HG03342 (cell line): Measurements from ENCODE around the gene RAB1A.
"Not testable (repeated sequence)": the region's sequence is repeated elsewhere in the genome, so short reads cannot be mapped to it uniquely, and the experiment has no call there.

Experiments used
- ATAC-seq: cut with Tn5 transposase; IDR thresholded peaks from one replicate; pipeline ENCODE4 v1.9.1; 2021; ENCODE audit warnings: mild to moderate bottlenecking, moderate library complexity; ENCODE audit not compliant: unreplicated experiment

The RAB1A gene

DNA sequence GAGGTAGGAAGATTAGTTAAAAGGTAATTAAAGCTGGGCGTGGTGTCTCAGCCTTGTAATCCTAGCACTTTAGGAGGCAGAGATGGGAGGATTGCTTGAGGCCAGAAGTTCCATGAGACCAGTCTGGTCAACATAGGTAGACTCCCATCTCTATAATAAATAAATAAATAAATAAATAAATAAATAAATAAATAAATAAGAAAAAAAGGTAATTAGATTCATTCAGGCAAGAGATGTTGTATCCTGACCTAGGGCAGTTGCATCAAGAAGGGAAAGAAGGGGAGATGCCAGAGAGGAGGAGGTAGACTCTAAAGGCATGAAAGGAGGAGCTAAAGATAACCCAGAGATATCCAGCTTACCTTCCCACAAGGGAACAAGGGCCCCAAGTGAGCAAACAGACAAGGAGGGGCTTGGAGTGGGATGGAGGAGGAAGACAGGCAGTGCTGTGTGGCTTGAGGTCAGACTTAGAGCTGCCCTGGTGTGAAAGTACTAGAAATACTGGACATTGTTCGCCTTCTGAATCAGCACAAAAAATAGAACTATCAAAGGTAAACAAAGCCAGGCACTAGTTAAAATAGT is 7.4 kb upstream of the RAB1A start:
- no peak for ATAC-seq

DNA sequence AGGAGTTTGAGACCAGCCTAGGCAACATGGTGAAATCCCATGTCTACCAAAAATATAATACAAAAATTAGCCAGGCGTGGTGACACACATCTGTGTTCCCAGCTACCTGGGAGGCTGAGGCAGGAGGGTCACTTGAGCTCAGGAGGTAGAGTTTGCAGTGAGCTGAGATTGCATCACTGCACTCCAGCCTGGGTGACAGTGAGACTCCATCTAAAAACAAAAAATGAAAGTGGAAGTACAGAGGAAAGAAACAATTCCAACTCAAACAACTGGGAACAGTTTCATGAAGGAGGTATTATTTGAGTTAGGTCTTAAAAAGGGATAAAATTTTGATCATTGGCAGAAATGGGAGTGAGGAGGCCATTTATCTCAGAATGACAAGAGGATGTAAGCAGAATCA is 6.3 kb upstream of the RAB1A start:
- no peak for ATAC-seq

DNA sequence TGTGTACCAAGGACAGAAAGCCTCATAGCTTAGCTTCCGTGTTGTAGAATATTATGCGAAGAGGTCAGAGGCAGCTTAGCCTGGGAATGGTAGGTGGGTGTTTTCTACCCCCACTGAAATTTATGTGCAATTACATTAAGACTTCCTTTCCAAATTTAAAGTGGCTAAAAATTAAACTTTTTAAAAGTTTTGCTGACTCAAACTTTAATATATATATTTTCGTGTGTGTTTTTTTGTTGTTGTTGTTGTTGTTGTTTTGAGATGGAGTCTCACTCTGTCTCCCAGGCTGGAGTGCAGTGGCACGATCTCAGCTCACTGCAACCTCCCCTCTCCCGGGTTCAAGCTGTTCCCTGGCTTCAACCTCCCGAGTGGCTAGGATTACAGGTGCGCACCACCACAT is 4.3 kb upstream of the RAB1A start:
- ATAC-seq: no peak

DNA sequence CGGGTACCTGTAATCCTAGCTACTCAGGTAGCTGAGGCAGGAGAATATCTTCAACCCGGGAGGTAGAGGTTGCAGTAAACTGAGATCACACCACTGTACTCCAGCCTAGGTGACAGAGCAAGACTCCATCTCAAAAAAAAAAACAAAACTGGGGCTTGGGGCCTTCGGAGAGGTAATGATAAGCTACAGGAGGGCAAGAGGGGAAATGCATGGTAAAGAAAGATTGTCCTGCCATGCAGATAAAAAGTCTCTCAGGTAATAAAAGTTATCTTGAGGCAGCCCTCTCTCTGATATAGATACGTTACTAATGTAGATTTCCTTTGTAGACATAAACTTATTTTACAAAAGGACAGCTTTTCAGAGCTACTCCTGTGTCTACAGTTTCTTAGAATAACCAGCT is 3.7 kb upstream of the RAB1A start:
- no peak for ATAC-seq

DNA sequence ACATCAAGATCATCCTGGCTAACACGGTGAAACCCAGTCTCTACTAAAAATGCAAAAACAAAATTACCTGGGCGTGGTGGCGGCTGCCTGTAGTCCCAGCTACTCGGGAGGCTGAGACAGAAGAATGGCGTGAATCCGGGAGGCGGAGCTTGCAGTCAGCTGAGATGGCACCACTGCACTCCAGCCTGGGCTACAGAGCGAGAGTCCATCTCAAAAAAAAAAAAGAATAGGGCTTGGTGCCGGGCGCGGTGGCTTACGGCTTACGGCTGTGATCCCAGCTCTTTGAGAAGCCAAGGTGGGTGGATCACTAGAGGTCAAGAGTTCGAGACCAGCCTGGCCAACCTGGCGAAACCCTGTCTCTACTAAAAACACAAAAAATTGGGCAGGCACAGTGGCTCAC is 3.0 kb upstream of the RAB1A start:
- ATAC-seq: not testable (repeated sequence)

DNA sequence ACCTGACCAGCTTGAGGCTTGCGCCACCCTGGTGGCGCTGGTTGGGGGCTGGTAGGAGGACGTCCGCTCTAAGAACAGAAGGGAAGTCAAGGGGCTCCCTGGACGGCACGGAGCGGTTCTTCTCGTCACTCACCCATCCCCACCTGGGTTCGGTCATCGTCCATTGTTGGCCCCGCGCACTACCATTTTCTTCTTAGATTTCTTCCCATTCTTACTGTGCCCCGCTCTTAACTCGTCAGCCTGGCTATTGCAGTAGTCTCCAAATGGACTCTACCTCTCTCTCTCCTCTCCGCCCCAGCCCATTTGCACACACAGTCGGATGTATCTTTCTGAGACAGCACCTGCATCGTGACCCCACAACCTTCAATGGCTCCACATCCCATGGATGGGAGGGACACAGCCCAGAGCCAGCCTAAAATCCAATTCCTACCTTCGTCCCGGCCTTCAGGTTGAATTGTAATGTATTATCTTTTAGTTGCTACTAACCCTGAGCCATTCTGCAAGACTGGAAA is 814 bp upstream of the RAB1A start:
- peak; percentile 30 for ATAC-seq

DNA sequence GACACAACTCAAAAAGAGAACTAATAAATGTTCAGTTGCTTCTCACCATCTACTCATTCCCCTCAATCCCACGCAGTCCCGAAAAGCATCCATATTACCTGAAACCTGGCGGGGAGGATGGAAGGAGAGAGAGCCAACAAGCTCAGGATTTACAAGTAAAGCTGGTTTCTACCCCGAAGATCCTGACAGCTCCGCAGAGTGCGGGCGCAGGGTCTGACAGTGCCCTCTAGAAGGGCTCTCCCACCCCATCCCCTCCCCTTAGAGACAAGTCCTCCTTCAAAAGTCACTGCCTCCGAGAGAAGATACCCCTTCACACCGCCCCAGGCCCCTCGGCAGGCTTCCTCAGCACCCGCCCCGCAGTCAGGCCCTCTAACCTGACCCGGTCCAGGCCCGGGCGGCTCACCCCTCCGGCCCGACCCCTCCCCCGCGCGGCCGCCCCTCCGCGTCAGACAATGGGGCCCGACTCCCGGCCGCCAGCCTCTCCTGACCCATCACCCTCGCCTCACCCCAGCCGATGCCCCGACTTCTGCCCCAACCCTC is 550 bp downstream of the RAB1A start:
- peak; percentile 7 for ATAC-seq

DNA sequence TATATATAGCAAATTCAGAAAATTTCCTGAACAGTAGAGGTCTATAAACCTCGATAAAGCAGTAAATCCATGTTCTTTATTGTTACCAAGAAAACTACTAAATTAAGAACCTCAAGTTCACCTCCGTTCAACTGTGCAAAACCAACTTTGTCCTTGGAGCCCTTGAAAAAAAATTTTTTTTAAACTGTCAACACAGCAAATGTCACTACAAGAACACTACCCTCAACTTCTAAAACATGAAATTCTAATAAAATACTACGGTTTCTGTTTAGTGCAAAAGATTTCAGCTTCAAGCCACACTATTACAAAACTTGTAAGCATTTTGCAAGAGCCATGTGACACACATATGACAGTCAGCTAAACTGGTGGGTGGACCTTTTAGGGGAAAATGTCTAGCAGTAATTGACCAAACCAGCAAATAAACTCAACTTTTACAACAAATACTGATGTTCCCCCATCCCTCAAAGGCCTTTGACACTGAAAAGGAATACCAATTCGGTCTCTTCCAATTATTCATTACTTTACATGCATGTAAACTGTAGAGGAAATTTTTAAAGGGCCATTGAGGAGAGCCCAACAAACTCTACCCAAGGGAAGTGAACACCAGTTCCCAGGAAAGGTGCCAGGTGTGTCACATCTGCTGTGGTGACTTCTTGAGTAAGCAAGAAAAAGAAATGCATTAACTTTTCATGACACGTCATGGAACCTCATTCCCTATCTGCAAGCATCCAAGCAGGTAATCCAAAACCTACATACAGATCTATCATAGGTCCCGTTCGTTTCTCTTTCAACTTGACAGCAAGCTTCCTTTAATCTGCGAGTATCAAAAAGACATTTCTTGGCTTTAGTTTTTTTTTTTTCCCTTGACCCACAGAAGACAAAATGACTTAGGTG is 1.4 kb downstream of the RAB1A start:
- ATAC-seq: no peak

DNA sequence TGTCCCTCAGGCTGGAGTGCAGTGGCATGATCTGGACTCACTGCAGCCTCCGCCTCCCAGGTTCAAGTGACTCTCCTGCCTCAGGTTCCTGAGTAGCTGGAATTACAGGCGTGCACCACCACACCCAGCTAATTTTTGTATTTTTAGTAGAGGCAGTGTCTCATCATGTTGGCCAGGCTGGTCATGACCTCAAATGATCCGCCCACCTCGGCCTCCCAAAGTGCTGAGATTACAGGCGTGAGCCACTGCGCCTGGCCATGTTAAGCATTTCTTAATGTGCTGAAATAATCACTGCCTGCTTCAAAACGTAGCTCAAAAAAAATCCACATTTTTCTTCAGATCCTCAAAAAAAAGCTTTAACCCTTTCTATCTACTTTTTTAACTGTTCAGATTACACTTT is 4.4 kb downstream of the RAB1A start:
- not testable (repeated sequence) for ATAC-seq

DNA sequence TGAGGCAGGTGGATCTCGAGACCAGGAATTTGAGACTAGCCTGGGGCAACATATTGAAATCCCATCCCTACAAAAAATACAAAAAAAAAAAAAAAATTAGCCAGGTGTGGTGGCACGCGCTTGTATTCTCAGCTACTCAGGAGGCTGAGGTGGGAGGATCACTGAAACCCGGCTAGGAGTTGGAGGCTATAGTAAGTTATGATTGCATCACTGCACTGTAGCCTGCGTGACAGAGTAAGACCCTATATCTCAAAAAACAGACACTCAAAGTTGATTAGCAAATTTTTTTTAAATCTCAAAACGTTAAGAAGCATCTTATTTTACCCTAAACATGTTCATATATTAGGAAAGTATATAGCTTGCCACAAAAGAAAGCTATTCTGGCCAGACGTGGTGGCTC is 7.6 kb downstream of the RAB1A start:
- no peak for ATAC-seq

DNA sequence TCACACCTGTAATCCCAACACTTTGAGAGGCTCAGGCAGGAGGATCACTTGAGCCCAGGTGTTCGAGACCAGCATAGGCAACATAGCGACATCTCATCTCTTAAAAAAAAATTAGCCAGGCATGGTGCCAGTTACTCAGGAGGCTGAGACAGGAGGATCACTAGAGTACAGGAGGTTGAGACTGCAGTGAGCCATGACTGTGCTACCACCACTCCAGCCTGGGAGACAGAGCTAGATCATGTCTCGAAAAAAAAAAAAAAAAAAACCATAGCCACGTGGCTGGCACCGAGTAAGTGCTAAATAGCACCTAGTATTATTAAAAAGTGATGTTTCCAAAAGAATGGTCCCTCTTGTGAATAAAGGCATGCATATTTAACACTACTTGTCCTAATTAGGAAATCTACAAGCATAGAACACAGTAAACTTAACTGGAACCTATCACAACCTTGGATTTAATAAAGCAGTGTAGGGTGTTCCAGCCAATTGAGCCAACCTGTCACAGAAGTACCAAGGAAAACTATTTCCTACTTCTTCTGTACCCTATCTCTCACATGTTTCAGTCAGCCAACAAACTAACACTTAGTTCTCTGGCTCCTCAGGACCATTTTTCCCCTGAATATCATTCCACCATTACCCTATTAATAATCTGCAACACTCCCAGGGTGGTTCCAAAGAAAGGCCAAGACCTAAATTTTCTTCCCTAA is 8.8 kb downstream of the RAB1A start:
- no peak for ATAC-seq

DNA sequence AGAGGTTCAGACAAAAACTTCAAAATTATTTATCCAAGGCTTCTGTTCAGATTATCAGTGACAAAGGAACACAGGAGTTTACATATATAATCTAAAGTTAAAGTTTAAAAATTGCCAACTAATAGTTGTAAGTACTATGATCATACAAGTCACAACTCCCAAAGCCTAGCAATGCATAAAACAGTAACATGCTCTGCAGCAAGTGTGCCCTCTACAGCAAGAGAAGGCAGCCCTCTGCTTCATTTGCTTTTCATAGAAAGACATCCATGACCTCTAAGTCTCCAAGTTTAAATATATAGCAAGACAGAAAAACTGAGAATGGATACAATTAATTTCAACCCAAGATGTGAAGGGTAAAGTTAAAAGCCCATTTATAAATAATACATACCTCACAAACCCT is 13.3 kb downstream of the RAB1A start:
- no peak for ATAC-seq

DNA sequence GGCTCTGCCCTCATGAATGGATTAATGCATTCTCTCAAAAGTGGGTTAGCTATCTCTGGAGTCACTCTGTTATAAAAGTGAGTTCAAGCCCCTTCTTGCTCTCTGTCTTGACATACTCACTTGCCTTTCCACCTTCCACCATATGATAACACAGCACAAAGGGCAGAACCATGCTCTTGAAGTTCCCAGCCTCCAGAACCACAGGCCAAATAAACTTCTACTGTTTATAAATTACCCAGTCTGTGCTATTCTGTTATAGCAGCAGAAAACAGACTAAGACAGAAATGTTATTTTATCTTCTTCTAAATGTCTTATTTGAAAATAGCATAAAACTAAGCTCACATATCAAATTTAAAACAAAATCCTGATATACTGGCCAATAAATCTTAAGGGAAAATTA is 15.0 kb downstream of the RAB1A start:
- no peak for ATAC-seq

DNA sequence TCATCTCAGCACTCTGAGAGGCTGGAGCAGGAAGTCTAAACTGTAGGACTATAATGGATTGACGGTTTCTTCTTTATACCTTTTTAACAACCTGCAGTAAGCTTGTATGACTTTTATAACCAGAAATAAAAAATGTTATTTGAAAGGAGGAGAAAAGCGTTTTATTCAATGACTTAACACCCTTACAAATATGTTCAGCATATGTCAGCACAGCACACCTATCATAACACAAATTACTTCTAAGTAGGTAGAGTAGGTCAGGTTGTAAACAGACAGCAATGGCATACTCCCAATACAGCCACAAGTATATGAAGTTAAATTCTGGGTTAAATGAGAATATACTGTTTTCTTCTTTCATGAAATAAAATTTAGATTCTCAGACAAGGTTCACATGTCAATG is 16.1 kb downstream of the RAB1A start:
- ATAC-seq: no peak

DNA sequence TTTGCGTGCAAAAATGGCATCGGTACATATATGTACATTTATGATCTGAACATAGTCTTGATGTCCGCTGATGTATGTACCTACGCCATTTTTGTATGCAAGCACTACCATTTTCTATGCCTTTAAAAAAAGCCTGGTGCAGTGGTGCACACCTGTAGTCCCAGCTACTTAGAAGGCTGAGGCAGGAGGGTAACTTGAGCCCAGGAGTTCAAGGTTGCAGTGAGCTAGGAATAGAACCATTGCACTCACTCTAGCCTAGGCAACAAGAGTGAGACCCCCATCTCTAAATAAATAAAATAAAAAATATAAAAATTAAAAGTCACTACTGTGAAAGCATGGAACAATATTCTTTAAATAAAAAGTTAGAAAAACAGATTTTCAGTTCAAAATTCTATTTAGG is 16.7 kb downstream of the RAB1A start:
- ATAC-seq: no peak

DNA sequence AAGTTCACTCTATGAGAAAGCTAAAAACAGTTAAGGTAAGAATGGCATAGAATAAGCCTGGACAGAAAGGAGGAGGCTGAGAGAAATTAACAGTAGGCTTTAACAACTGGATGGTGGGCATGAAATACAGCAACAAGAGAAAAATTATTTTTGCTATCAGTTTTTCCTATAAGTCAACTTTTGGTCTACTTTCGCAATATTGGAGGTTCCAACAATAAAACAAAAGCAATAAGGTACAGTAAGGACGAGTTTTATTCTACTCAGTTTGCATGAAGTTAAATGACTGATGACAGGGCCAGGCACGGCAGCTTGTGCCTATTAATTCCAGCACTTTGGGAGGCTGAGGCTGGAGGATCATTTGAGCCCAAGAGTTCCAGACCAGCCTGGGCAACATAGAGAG is 17.3 kb downstream of the RAB1A start:
- no peak for ATAC-seq

DNA sequence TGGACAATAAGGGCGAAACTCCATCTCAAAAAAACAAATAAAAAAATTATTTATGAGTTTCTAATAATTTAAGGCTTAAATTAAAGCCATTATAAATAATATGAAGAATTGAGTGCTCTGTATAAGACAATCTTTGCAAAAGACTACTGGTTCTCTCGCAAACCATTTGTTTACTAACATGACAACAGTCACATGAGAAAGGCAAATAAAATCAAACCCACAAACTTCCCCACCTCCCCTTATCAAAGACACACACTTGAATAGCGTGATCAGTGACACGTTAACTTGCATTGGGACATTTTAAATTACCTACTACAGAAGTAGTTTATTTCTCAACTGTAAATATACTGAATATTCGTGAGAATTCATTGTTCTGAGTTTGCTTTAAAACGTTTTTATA is 21.1 kb downstream of the RAB1A start:
- ATAC-seq: no peak

DNA sequence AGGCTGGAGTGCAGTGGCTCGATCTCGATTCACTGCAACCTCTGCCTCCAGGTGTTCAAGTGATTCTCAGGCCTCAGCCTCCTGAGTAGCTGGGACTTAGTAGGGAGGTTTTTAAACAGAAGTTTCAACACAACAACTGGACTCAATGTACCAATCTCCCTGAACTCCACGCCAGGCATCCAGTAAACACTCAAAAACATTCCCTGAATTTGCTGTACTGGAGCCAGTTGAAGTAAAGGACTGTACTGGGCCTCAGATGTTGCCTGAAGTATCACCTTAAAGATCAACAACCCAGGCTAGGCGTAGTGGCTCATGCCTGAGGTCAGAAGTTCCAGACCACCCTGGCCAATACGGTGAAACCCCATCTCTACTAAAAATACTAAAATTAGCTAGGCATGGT is 22.4 kb downstream of the RAB1A start:
- ATAC-seq: no peak

DNA sequence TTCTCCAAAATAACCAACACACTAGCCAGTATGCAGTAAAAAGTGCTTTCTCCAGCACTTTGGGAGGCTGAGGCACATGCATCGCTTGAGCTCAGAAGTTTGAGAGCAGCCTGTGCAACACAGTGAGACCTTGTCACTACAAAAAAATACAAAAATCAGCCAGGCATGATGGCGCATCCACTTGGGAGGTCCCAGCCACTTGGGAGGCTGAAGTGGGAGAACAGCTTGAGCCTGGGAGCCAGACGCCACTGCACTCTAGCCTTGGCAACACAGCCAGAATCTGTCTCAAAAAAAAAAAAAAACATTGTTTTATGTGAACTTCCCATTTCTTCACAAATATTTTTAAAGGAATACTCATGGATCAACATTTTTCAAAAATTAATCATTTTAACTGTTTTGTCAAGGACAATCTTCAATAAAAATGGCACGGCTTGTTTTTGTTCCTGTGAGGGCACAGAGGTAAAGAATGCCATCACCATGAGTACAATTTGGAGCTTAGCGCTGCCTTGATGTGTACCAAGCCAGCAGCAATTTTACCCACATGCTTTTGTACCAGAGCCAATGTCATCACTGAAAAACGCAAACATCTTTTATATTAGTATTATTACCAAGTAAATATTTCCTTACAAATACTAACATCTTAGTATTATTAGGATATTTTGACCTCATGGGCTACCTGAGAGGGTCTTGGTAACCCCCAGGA is 26.7 kb downstream of the RAB1A start:
- no peak for ATAC-seq

DNA sequence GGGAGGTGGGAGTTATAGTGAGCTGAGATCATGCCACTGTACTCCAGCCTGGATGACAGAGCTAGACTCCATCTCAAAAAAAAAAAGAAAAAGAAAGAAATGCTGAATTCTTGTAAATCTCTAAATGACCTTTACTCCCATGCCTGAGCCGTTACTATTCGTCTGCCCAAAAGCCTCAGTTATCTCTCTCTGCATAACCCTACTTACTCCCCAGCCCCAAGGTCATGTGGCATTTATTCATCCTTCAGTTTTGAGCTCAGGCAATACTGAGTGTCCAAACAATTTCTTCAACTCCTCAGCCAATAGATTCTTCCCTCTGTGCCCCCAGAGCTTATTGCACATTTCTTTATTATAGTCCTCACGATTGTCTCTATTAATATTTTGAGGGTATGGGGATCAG is 28.8 kb downstream of the RAB1A start:
- ATAC-seq: no peak

DNA sequence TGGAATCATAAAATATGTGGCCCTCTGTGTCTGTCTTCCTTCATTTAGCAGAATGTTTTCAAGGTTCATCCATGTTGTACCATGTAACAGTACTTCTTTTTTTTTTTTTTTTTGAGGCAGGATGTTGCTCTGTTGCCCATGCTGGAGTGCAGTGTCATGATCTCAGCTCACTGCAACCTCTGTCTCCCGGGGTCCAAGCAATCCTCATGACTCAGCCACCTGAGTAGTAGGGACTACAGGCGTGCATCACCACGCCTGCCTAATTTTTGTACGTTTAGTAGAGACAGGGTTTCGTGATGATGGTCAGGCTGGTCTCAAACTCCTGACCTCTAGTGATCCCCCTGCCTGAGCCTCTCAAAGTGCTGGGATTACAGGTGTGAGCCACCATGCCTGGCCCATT is 31.2 kb downstream of the RAB1A start:
- ATAC-seq: no peak
